Activated CD4-positive, alpha-beta T cell treated with anti-CD3 and anti-CD28 coated beads, Interleukin-2, amount 50 U/mL, for 24 hours (primary cell): ENCODE data around the gene APOL6.
A peak's percentile ranks its signal among the peaks of the same experiment; 100 is the strongest.
"Not testable (repeated sequence)": the region's sequence is repeated elsewhere in the genome, so short reads cannot be mapped to it uniquely, and the experiment has no call there.

Experiments used
- DNase-seq, 2 donors: peaks; one replicate each; pipeline ENCODE4 v3.0.0-alpha.2; 2020; ENCODE audit warnings: low read depth in 1 of 2, low spot score in 1 of 2

The APOL6 gene

GRCh38 chr22:35674335-35674734 is 26.1 kb downstream of the APOL6 start:
- DNase-seq: no peak

GRCh38 chr22:35676065-35676464 is 27.8 kb downstream of the APOL6 start:
- not testable (repeated sequence) for DNase-seq

GRCh38 chr22:35677460-35678187 is 29.4 kb downstream of the APOL6 start:
- no peak for DNase-seq

GRCh38 chr22:35678836-35679235 is 30.6 kb downstream of the APOL6 start:
- peak in 1 of 2 donors; percentile 7 for DNase-seq

- peak; percentile 31 to 76 for DNase-seq
Observed at GRCh38 chr22:35679492-35679891, 31.2 kb downstream of the APOL6 start.

- no peak for DNase-seq
Observed at GRCh38 chr22:35681454-35682052, 33.3 kb downstream of the APOL6 start.

GRCh38 chr22:35683560-35683959 is 35.3 kb downstream of the APOL6 start:
- no peak for DNase-seq

GRCh38 chr22:35684270-35684700 is 36.0 kb downstream of the APOL6 start:
- DNase-seq: no peak

GRCh38 chr22:35684732-35685131 is 36.5 kb downstream of the APOL6 start:
- no peak for DNase-seq

- no peak for DNase-seq
Observed at GRCh38 chr22:35685731-35686130, 37.5 kb downstream of the APOL6 start.

GRCh38 chr22:35686298-35686697 is 38.1 kb downstream of the APOL6 start:
- no peak for DNase-seq

GRCh38 chr22:35687461-35687860 is 39.2 kb downstream of the APOL6 start:
- DNase-seq: no peak

- no peak for DNase-seq
Observed at GRCh38 chr22:35688913-35689675, 40.8 kb downstream of the APOL6 start.

GRCh38 chr22:35690001-35690400 is 41.8 kb downstream of the APOL6 start:
- DNase-seq: no peak

- DNase-seq: no peak
Observed at GRCh38 chr22:35695202-35695601, 47.0 kb downstream of the APOL6 start.

- DNase-seq: no peak
Observed at GRCh38 chr22:35697142-35697541, 48.9 kb downstream of the APOL6 start.

- DNase-seq: not testable (repeated sequence)
Observed at GRCh38 chr22:35699852-35700251, 51.6 kb downstream of the APOL6 start.

- DNase-seq: no peak
Observed at GRCh38 chr22:35703861-35704584, 55.8 kb downstream of the APOL6 start.

GRCh38 chr22:35705141-35705540 is 56.9 kb downstream of the APOL6 start:
- no peak for DNase-seq

- no peak for DNase-seq
Observed at GRCh38 chr22:35708453-35708852, 60.2 kb downstream of the APOL6 start.

GRCh38 chr22:35708917-35709316 is 60.7 kb downstream of the APOL6 start:
- no peak for DNase-seq
